ENCODE measurements around the gene ZCWPW2. TPM values are rescaled to one million over a fixed set of nuclear protein-coding genes. Genes with fewer than 3 reads are reported as not detected.

The ZCWPW2 gene
- total and polyA plus RNA-seq, 9 of the 15 experiments (the other 6 are each of a cell fraction or from before 2014, with no cell fraction given): 0.10 to 0.77 (median 0.44) TPM

GRCh38 chr3:28348629-28349468 is at the start of gene ZCWPW2, which contains the start of gene AZI2 (continued):
- TF ChIP-seq, protein P1, sequence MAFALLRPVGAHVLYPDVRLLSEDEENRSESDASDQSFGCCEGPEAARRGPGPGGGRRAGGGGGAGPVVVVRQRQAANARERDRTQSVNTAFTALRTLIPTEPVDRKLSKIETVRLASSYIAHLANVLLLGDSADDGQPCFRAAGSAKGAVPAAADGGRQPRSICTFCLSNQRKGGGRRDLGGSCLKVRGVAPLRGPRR (CRISPR knock-in tag; IDR thresholded peaks at IDR 0.05): no peak
- peak; percentile 22 for TF ChIP-seq NEUROD1 (IDR thresholded peaks at IDR 0.05; ENCODE audit: borderline replicate concordance, low read depth, low read length, partially characterized antibody)
- TF ChIP-seq GATAD2A (IDR thresholded peaks at IDR 0.05): peak; percentile 36; the same call in 1 of the 2 replicates
- no peak for TF ChIP-seq PATZ1 (CRISPR knock-in tag; IDR thresholded peaks at IDR 0.05; ENCODE audit: borderline replicate concordance)
- TF ChIP-seq CCAR2 (IDR thresholded peaks at IDR 0.05; ENCODE audit: low read depth, low read length): no peak
- TF ChIP-seq HSF4 (CRISPR knock-in tag; IDR thresholded peaks at IDR 0.05; ENCODE audit: borderline replicate concordance): no peak
- no peak for TF ChIP-seq BMI1 (IDR thresholded peaks at IDR 0.05; ENCODE audit: low read length)
- no peak for TF ChIP-seq NCOA2 (IDR thresholded peaks at IDR 0.05; ENCODE audit: partially characterized antibody in 2 of 2)
- peak; percentile 52; the same call in 1 of the 2 replicates for TF ChIP-seq ATF4 (CRISPR knock-in tag; IDR thresholded peaks at IDR 0.05)
- TF ChIP-seq ADNP (tag; IDR thresholded peaks at IDR 0.05): no peak
- no peak for TF ChIP-seq SNIP1 (IDR thresholded peaks at IDR 0.05; ENCODE audit: low read depth)
- TF ChIP-seq ZNF77 (CRISPR knock-in tag; IDR thresholded peaks at IDR 0.05): no peak
- TF ChIP-seq MYNN (IDR thresholded peaks at IDR 0.05): peak; percentile 3; the same call in 1 of the 2 replicates
- TF ChIP-seq MYNN (CRISPR knock-in tag; IDR thresholded peaks at IDR 0.05): no peak
- TF ChIP-seq, protein P2, sequence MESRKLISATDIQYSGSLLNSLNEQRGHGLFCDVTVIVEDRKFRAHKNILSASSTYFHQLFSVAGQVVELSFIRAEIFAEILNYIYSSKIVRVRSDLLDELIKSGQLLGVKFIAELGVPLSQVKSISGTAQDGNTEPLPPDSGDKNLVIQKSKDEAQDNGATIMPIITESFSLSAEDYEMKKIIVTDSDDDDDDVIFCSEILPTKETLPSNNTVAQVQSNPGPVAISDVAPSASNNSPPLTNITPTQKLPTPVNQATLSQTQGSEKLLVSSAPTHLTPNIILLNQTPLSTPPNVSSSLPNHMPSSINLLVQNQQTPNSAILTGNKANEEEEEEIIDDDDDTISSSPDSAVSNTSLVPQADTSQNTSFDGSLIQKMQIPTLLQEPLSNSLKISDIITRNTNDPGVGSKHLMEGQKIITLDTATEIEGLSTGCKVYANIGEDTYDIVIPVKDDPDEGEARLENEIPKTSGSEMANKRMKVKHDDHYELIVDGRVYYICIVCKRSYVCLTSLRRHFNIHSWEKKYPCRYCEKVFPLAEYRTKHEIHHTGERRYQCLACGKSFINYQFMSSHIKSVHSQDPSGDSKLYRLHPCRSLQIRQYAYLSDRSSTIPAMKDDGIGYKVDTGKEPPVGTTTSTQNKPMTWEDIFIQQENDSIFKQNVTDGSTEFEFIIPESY (CRISPR knock-in tag; IDR thresholded peaks at IDR 0.05): no peak
- TF ChIP-seq ZKSCAN3 (CRISPR knock-in tag; IDR thresholded peaks at IDR 0.05): no peak
- no peak for TF ChIP-seq PCBP2 (IDR thresholded peaks at IDR 0.05; ENCODE audit: low read depth, low read length, poor library complexity, severe bottlenecking)
- TF ChIP-seq, protein P3, sequence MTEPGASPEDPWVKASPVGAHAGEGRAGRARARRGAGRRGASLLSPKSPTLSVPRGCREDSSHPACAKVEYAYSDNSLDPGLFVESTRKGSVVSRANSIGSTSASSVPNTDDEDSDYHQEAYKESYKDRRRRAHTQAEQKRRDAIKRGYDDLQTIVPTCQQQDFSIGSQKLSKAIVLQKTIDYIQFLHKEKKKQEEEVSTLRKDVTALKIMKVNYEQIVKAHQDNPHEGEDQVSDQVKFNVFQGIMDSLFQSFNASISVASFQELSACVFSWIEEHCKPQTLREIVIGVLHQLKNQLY (CRISPR knock-in tag; conservative IDR thresholded peaks at IDR 0.05): no peak
- TF ChIP-seq ERF (CRISPR knock-in tag; IDR thresholded peaks at IDR 0.05): 0 out of 2 replicates have a peak, but pooled peaks have one; percentile 57
- no peak for TF ChIP-seq POLR3A (IDR thresholded peaks at IDR 0.05; ENCODE audit: borderline replicate concordance, extremely low read depth, insufficient read depth, insufficient read length)
- peak; percentile 31; the same call in 1 of the 2 replicates for TF ChIP-seq KLF13 (tag; IDR thresholded peaks at IDR 0.05; ENCODE audit: borderline replicate concordance, low read depth)
- TF ChIP-seq ZC3H11A (IDR thresholded peaks at IDR 0.05; ENCODE audit: low read depth, low read length): no peak
